Measurements from ENCODE around the gene RBM3.

- TF ChIP-seq CTCF (IDR thresholded peaks at IDR 0.05) (no peak), ZFX (IDR thresholded peaks at IDR 0.05; ENCODE audit: borderline replicate concordance) (no peak)
Observed at GRCh38 chrX:48590203-48591103, 16.2 kb downstream of the RBM3 start.

Data from 22Rv1 (cell line).